HepG2 (cell line): ENCODE data around the gene HOXA13. TPM values are rescaled to one million over a fixed set of nuclear protein-coding genes. Genes with fewer than 3 reads are reported as not detected.

Source experiments
- BCL3 ChIP-seq: sonication (generic); formaldehyde crosslinking; IDR thresholded peaks from 2 replicates; pipeline ENCODE4 v1.5.1; 2020; ENCODE audit warnings: mild to moderate bottlenecking, missing genetic modification reagents, moderate library complexity
- DMTF1 ChIP-seq: sonication (generic); formaldehyde crosslinking; IDR thresholded peaks from 2 replicates; pipeline ENCODE4 v1.4.0; 2020; ENCODE audit warnings: mild to moderate bottlenecking, missing genetic modification reagents
- GPBP1L1 ChIP-seq: sonication (generic); formaldehyde crosslinking; IDR thresholded peaks from 2 replicates; pipeline ENCODE4 v1.5.0; 2020; ENCODE audit warnings: mild to moderate bottlenecking, missing genetic modification reagents
- MEIS1 ChIP-seq: sonication (generic); formaldehyde crosslinking; IDR thresholded peaks from 2 replicates; pipeline ENCODE4 v1.9.0; 2021; ENCODE audit warnings: mild to moderate bottlenecking, missing genetic modification reagents, moderate library complexity, borderline replicate concordance
- MZF1 ChIP-seq: sonication (generic); formaldehyde crosslinking; IDR thresholded peaks from 2 replicates; pipeline ENCODE4 v1.8.1; 2023; ENCODE audit warnings: mild to moderate bottlenecking, missing genetic modification reagents, borderline replicate concordance
- NR1H2 ChIP-seq: sonication (generic); formaldehyde crosslinking; IDR thresholded peaks from 2 replicates; pipeline ENCODE4 v1.8.1; 2022; ENCODE audit warnings: low read depth, missing genetic modification reagents, borderline replicate concordance
- PHF21A ChIP-seq: sonication (generic); formaldehyde crosslinking; IDR thresholded peaks from 2 replicates; pipeline ENCODE4 v1.5.0; 2020; ENCODE audit warnings: mild to moderate bottlenecking, missing genetic modification reagents
- PHF8 ChIP-seq: sonication (generic); formaldehyde crosslinking; IDR thresholded peaks from 2 replicates; pipeline ENCODE4 v1.5.0; 2020; ENCODE audit warnings: missing genetic modification reagents
- RNF2 ChIP-seq: fragments of 450-650 bp; conservative IDR thresholded peaks from 2 replicates; pipeline ENCODE4 v1.6.1; 2016; ENCODE audit warnings: low read depth
- SNAPC2 ChIP-seq: sonication (generic); formaldehyde crosslinking; IDR thresholded peaks from 2 replicates; pipeline ENCODE4 v1.8.1; 2022; ENCODE audit warnings: mild to moderate bottlenecking, missing genetic modification reagents
- SOX6 ChIP-seq, 2 experiments: fragments of 450-650 bp in 1 of 2; sonication (generic) in 1 of 2; formaldehyde crosslinking in 1 of 2; IDR thresholded peaks; 2 replicates each; pipeline versions ENCODE4 v1.4.0 to v1.6.1; 2017 to 2020; ENCODE audit warnings: antibody characterized with exemption in 1 of 2, mild to moderate bottlenecking in 1 of 2, missing genetic modification reagents in 1 of 2
- SPEN ChIP-seq: sonication (generic); formaldehyde crosslinking; IDR thresholded peaks from 2 replicates; pipeline ENCODE4 v1.5.1; 2020; ENCODE audit warnings: low read depth, mild to moderate bottlenecking, missing genetic modification reagents
- SRSF9 ChIP-seq: fragments of 200-400 bp; formaldehyde crosslinking; IDR thresholded peaks from 2 replicates; pipeline ENCODE4 v1.6.1; 2018; ENCODE audit warnings: borderline replicate concordance, mild to moderate bottlenecking, low read depth, low read length; ENCODE audit not compliant: insufficient read depth, poor library complexity, severe bottlenecking
- STAG1 ChIP-seq: sonication (generic); formaldehyde crosslinking; IDR thresholded peaks from 2 replicates; pipeline ENCODE4 v1.4.0; 2020; ENCODE audit warnings: missing genetic modification reagents
- SUZ12 ChIP-seq: fragments of 150-350 bp; IDR thresholded peaks from 2 replicates; pipeline ENCODE4 v1.6.1; 2014; ENCODE audit warnings: low read depth, low read length
- ZBTB7A ChIP-seq: sonication (generic); formaldehyde crosslinking; IDR thresholded peaks from 2 replicates; pipeline ENCODE4 v1.8.0; 2022; ENCODE audit warnings: mild to moderate bottlenecking, missing genetic modification reagents
- ZMYM2 ChIP-seq: sonication (generic); formaldehyde crosslinking; IDR thresholded peaks from 2 replicates; pipeline ENCODE4 v1.8.0; 2022; ENCODE audit warnings: mild to moderate bottlenecking, missing genetic modification reagents
- ZNF180 ChIP-seq: sonication (generic); formaldehyde crosslinking; IDR thresholded peaks from 2 replicates; pipeline ENCODE4 v1.4.0; 2020; ENCODE audit warnings: low read depth, missing genetic modification reagents, borderline replicate concordance
- ZNF251 ChIP-seq: sonication (generic); formaldehyde crosslinking; IDR thresholded peaks from 2 replicates; pipeline ENCODE4 v1.9.0; 2021; ENCODE audit warnings: mild to moderate bottlenecking, missing genetic modification reagents
- ZNF333 ChIP-seq: sonication (generic); formaldehyde crosslinking; IDR thresholded peaks from 2 replicates; pipeline ENCODE4 v1.4.0; 2020; ENCODE audit warnings: mild to moderate bottlenecking, missing genetic modification reagents, borderline replicate concordance
- ZNF501 ChIP-seq: sonication (generic); formaldehyde crosslinking; IDR thresholded peaks from 2 replicates; pipeline ENCODE4 v1.5.1; 2020; ENCODE audit warnings: mild to moderate bottlenecking, moderate library complexity, missing genetic modification reagents
- ZNF605 ChIP-seq: sonication (generic); formaldehyde crosslinking; IDR thresholded peaks from 2 replicates; pipeline ENCODE4 v1.8.0; 2022; ENCODE audit warnings: mild to moderate bottlenecking, missing genetic modification reagents
- ZNF720 ChIP-seq: sonication (generic); formaldehyde crosslinking; IDR thresholded peaks from 2 replicates; pipeline ENCODE4 v1.4.0; 2020; ENCODE audit warnings: missing genetic modification reagents
- ZNF724P ChIP-seq: sonication (generic); formaldehyde crosslinking; IDR thresholded peaks from 2 replicates; pipeline ENCODE4 v1.8.0; 2022; ENCODE audit warnings: missing genetic modification reagents, borderline replicate concordance
- polyA plus RNA-seq, 8 experiments: library from polyadenylated mRNA; depleted of rRNA in 3 of 8; stranded (reverse) in 7 of 8; unstranded in 1 of 8; fragments of >200 nt; fragmentation: Illumina TruSeq in 4 of 8; extraction: Trizol in 4 of 8; gene quantifications; 2 replicates each; pipeline versions ENCODE4 v1.2.1 to v1.2.3, GENCODE V29; 2011 to 2016; ENCODE audit warnings: low read depth in 4 of 8, missing spikeins in 1 of 8, mixed read lengths in 1 of 8; ENCODE audit not compliant: insufficient read depth in 1 of 8
- total RNA-seq, 5 experiments: library from RNA; depleted of rRNA; stranded (reverse); fragments of >200 nt; fragmentation: Illumina TruSeq; extraction: Trizol; gene quantifications; 2 replicates each; pipeline ENCODE4 v1.2.3, GENCODE V29; 2016; ENCODE audit warnings: low read depth in 1 of 5

HOXA13 gene
- total and polyA plus RNA-seq, 2 of the 13 experiments (the other 11 are each of a cell fraction or from before 2014, with no cell fraction given): 0.01 to 0.04 TPM

GRCh38 chr7:27179503-27180430 is 20.1 kb downstream of the HOXA13 start (continued):
- no peak for TF ChIP-seq DMTF1 (CRISPR knock-in tag)
- TF ChIP-seq PHF8: peak; percentile 15; the same call in 1 of the 2 replicates
- TF ChIP-seq MEIS1: peak; percentile 54; the same call in 1 of the 2 replicates
- TF ChIP-seq SOX6 (IDR thresholded peaks at IDR 0.05): no peak
- no peak for TF ChIP-seq SOX6 (CRISPR knock-in tag; IDR thresholded peaks at IDR 0.05)
- TF ChIP-seq MZF1 (CRISPR knock-in tag): no peak
- peak; percentile 78 for TF ChIP-seq RNF2
- 0 out of 2 replicates have a peak, but pooled peaks have one; percentile 11 for TF ChIP-seq STAG1
- TF ChIP-seq ZNF333: no peak
- no peak for TF ChIP-seq ZNF724P (CRISPR knock-in tag)
- 0 out of 2 replicates have a peak, but pooled peaks have one; percentile 15 for TF ChIP-seq ZNF605 (CRISPR knock-in tag)
- no peak for TF ChIP-seq ZNF251 (CRISPR knock-in tag)
- no peak for TF ChIP-seq NR1H2 (CRISPR knock-in tag)
- no peak for TF ChIP-seq ZBTB7A
- no peak for TF ChIP-seq PHF21A (CRISPR knock-in tag)
- TF ChIP-seq ZNF720 (CRISPR knock-in tag): no peak
- no peak for TF ChIP-seq BCL3 (CRISPR knock-in tag)
- TF ChIP-seq SPEN (CRISPR knock-in tag): no peak
- TF ChIP-seq ZNF501 (CRISPR knock-in tag): peak; percentile 43; the same call in 1 of the 2 replicates
- no peak for TF ChIP-seq SUZ12
- no peak for TF ChIP-seq ZMYM2 (CRISPR knock-in tag)
- TF ChIP-seq GPBP1L1 (CRISPR knock-in tag): no peak
- TF ChIP-seq ZNF180 (CRISPR knock-in tag): no peak
- TF ChIP-seq SRSF9: no peak
- TF ChIP-seq SNAPC2: no peak
